ENCODE data around the gene CDC6. TPM values are rescaled to one million over a fixed set of nuclear protein-coding genes. Genes with fewer than 3 reads are reported as not detected.

Gene CDC6
- total and polyA plus RNA-seq, 2 of the 8 experiments (the other 6 are each of a cell fraction or from before 2014, with no cell fraction given): 50.5 to 140 TPM

DNA sequence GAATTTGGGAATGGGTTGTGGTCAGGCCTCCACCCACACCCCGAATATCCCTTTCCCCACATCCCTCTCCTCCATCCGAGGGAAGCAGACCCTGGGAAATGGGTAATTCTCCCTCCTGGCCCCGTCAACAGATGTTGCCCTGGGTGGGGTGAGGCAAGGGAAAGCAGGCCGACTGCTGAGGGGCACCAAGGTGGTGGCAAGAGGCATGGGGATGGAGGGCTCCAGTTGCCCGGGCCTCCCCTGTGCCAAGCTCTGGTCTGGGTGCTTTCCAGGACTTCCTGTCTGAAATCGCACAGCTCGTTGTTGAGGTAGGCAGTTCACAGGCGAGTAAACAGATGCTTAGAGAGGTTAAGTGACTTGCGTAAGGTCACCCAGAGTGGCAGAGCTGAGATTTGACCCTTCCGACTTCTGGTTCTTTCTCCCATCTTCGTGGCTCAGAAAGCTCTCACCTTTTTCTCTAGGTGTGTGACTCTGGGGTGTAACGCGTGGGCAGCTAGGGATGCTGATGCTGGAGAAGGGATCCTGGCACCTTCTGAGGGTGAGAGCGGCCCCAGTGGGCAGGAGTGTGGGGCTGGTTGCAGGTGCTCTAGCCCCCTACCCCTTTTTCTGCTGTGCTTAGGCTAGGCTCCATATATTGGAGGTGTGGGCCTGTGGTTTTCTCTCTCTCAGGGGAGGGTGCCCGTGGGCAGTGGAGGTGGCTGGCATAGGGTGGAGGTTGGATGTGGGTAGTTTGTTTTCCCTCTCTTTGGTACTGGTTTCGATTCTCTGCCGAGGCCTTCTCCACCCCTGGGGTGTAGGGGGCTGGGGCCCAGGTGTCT, 38.5 kb downstream of the CDC6 start (continued):
- TF ChIP-seq CTBP2 (IDR thresholded peaks at IDR 0.05; ENCODE audit: borderline replicate concordance, insufficient read depth, insufficient read length, low read length): no peak
